Activated T-cell treated with anti-CD3 and anti-CD28 coated beads, Interleukin-2, amount 50 U/mL, for 48 hours (primary cell): ENCODE data around the gene YPEL3.
A peak's percentile ranks its signal among the peaks of the same experiment; 100 is the strongest.
"Not testable (repeated sequence)": the region's sequence is repeated elsewhere in the genome, so short reads cannot be mapped to it uniquely, and the experiment has no call there.

Experiments used
- DNase-seq, 2 experiments: peaks; one replicate each; pipeline ENCODE4 v3.0.0-alpha.2; 2020

YPEL3 gene, protein sequence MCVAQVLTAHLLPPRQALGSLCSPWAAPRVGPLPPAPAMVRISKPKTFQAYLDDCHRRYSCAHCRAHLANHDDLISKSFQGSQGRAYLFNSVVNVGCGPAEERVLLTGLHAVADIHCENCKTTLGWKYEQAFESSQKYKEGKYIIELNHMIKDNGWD

DNA sequence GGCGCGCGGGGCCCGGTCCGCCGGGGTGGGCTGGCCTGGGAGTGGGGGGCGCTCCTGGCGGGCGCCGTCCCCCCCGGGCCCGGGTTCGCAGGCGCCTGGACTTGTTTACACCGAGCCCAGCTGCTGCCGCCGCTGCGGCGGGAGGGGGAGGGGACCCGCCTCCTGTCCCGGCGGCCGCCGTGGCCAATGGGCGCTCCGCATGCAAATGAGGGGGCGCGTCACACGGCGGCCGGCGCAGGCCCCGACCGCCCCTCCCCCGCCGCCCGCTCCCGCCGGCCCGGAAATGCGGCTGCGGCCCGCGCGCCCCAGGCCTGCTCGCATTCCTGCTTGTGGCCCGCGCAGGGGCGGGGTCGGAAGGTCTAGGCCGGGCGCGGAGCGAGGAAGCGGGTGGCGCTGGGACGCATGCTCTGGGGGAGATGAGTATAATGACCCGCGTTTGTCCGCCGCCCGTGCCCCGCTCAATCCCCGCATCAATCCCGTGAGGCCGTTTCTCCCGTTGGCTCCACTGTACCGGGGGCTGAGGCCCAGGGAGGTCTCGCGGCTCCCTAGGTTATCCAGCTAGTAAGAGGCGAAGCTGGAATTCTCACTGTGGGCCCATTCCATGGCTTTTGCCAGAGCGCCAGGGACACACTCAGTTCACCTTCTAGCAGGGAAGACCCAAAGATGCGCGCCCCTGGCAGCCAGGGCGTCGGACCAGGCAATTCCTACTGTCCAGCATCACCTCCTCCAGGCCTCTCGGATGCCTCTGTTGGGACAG is at the start of gene YPEL3:
YPEL3 (minus strand) TSS at position 109 of the 757 bp plus-strand sequence. CDS start 731 bp downstream, outside the sequence.
- DNase-seq = peak; percentile 85 to 90

DNA sequence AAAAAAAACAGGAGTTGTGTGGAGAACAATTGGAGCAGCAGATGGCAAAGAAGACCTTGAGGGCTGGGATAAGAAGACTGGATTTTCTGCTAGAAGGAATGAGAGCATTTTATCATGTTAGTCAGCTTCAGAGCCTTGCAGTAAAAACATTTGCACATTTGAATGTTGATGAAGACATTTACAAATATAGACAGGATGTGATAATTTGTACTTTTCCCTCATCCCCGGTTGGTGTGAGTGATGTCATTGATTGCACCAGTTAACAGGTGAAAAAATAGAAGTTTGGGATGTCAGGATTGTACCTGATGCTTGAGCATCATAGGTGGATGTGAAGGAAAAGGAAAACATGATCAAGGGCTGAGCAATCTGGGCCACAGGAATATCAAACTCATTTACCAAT is 49.6 kb upstream of the YPEL3 start:
- DNase-seq = no peak

DNA sequence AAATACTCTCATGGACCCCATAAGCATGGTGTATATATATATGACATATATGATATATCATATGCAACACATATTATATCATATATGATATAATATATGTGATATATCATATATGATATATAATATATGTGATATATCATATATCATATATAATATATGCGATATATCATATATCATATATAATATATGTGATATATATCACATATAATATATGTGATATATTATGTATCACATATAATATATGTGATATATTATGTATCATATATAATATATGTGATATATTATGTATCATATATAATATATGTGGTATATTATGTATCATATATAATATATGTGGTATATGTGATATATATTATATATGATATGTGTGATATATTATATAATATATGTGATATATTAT is 48.9 kb upstream of the YPEL3 start:
- no peak for DNase-seq

DNA sequence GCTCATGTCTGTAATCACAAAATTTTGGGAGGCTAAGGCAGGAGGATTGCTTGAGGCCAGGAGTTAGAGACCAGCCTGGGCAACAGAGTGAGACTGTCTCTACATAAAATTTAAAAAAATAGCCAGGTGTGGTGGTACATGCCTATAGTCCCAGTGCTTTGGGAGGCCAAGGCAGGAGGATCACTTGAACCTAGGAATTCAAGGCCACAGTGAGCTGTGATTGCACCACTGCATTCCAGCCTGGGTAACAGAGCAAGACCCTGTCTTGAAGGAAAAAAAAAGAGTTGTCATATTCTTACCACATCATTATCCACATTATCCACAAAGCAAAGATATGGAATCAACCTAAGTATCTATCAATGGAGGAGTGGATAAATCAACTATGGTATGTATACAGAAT is 48.0 kb upstream of the YPEL3 start:
- no peak for DNase-seq

DNA sequence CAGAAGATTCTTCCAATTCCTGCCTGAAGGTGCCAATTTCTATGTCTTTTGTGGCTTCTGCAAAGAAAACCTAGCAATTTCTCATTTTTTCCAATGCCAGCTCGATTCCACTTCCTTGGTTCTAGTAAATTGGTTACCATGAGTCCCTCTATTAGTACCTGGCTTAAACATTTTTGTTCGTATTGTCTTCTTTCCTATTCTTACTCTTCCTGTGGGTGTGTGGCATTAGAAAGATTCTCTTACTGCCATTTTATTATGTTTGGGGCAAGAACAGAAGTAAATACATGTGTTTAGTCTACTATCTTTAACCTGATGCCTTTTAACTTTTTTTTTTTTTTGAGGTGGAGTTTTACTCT is 47.3 kb upstream of the YPEL3 start:
- no peak for DNase-seq

DNA sequence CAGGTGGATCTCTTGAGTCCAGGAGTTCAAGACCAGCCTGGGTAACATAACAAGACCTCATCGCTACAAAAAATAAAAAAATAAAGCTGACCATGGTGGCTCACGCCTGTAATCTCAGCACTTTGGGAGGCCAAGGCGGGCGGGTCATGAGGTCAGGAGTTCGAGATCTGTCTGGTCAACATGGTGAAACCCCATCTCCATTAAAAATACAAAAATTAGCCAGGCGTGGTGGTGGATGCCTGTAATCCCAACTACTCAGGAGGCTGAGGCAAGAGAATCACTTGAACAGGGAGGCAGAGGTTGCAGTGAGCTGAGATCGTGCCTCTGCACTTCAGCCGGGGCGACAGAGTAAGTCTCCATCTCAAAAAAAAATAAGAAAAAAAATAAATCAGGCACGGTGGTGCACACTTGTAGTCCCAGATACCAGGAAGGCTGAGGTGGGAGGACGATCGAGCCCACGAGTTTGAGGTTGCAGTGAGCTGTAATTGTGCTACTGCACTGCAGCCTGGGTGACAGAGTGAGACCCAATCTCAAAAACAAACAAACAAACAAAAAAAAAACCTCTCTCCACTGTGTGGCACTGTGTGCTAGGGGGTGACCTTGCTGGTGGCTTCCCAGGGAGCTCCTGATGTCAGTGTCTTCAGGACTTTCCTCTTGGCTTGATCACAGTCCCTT is 46.8 kb upstream of the YPEL3 start:
- no peak for DNase-seq

DNA sequence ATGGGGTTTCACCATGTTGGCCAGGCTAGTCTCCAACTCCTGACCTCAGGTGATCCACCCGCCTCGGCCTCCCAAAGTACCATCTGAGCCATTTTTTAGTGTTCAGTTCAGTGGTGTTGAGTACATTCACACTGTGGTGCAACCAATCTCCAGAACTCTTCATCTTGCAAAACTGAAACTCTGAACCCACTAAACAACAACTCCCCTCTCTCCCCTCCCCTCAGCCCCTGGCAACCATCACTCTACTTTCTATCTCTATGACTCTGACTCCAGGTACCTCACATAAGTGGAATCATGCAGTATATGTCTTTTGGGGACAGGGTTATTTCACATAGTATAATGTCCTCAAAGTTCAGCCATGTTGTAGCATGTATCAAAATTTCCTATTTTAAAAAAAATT is 45.7 kb upstream of the YPEL3 start:
- no peak for DNase-seq

DNA sequence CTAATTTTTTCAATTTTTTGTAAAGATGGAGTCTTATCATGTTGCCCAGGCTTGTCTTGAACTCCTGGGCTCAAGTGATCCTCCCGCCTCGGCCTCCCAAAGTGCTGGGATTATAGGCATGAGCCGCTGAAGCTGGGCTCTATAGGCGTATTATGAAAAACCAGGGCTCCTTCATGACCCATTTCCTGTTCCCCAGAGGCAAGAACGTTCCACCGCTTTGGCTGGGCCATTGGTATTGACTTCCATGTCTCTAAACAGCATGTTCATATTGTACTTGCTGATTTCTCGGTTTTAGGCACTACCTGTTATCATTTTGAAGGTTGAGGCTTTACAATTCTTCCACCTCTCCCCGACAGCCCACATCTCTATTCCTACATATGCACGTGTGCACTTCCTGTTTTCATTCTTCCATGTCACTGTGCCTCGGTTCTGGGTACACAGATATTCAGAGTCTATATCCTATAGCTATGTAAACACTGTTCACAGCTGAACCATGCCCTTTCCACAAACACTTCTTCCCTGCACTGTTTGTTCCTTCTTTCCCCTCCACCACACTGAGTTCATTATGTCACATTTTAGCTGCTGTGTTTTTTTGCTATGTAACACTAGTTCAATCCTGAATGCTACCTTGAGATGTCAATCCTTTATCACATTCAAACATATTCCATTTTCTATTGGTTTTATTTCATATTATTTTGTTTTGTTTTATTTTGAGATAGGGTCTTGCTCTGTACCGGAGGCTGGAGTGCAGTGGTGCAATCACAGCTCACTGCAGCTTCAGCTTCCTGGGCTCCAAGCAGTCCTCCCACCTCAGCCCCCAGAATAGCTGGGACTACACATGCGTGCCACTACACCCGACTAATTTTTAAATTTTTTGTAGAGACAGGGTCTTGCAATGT is 43.8 kb upstream of the YPEL3 start:
- DNase-seq = no peak

DNA sequence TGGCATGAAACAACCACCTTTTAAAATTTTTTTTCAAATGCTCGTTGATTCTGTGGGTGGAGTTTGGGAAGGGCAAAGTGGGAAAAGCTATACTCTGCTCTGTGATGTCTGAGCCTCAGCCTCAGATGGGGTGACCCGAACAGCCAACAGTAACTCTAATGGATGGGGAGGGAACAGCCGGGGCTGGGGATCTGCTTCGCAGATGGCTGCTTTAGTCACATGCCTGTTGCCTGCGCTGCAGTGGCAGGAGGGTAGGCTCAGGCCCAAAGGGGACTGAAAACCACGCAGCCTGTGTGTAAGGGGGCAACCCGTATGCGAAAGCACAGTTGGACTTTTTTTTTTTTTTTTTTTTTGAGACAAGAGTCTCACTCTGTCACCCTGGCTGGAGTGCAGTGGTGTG is 41.9 kb upstream of the YPEL3 start:
- DNase-seq = no peak

DNA sequence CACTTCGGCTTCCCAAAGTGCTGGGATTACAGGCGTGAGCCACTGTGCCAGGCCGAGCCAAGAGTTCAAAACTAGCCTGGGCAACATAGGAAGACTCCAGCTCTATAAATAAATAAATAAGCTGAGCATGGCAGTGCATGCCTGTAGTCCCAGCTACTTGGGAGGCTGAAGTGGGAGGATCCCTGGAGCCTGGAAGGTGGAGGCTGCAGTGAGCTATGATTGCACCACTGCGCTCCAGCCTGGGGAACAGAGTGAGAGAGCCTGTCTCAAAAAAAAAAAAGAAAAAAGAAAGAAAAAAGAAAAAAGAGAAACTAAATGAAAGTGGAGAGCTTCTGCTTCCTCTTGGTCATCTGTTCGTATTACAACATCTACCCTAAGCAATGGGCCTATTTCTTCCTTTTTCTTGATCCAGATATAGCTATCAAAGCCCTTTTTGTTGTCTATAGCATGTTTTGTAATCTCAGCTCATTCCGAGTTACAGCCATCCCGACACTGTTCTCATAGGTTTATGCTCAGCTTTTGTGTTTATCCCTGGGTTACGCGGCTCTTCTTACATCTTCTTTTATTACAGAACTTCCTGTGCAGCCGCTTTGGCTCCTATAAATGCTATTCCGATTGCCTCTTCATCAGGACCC is 41.1 kb upstream of the YPEL3 start:
- DNase-seq = no peak

DNA sequence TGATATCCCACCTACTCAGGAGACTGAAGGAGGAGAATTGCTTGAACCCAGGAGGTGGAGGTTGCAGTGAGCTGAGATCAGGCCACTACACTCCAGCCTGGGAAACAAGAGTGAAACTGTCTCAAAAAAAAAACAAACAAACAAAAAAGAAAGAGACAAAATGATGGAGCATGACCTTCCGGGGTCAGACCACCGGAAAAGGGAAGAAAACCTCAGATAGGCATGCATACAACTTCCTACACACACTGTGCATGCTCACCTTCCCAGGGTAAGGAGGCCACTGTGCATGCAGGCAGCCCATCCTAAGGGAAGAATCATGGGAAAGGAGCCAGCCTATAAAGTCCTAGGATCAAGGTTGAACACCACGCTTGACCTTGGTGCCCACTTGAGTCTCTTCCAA is 36.6 kb upstream of the YPEL3 start:
- DNase-seq = no peak

DNA sequence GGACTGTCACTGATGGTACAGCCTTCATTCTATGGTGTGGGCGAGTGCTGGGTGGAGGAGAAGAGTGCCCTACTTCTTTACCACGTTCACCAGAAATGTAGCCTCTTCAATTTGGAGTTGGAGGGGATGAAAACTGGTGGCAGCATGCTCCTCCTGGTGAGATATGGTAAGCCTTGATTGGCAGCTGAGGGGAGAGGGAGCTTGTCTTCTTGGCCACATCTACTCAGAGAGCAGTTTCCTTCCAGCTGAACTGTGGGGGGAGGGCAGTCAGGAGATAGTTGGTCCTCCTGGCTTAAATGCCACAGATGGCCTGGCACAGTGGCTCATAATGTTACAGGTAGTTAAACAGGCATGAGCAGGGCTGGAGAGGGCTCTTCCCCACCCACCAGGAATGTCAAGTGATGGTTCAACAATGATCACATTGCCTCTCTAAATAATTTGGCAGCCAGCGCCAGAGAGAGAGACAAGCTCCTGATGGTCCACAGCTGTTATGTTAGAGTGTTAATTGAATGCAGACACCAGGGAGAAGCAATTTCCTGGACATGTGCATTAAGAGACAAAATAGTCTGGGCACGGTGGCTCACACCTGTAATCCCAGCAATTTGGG is 36.0 kb upstream of the YPEL3 start:
- DNase-seq = no peak

DNA sequence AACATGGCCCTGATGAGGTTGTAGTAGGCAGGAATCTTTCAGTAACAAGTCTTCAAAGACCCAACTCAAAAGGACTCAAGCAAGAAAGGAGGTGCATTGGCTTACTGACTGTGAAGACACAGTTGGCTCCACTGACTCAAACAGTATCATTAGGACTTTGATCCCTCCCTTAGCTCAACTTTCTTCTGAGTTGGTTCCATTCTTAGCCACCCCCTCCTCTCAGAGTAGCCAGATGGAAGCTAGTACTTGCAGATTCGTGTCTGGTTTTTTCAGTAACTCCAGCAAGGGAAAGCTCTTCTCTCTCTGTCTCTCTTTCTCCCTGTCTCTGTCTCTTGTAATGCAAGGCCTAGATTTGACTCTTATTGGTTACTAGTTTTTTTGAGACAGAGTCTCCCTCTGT is 32.0 kb upstream of the YPEL3 start:
- DNase-seq = no peak

DNA sequence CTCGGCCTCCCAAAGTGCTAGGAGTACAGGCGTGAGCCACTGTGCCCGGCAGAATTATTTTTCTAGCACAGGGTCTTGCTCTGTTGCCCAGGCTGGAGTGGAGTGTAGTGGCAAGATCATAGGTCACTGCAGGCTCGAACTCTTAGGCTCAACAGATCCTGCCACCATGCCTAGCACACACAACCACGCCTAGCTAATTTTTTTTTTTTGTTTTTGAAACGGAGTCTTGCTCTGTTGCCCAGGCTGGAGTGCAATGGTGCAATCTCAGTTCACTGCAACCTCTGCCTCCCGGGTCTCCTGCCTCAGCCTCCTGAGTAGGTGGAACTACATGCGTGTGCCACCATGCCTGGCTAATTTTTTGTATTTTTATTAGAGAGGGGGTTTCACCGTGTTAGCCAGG is 29.7 kb upstream of the YPEL3 start:
- DNase-seq = not testable (repeated sequence)

DNA sequence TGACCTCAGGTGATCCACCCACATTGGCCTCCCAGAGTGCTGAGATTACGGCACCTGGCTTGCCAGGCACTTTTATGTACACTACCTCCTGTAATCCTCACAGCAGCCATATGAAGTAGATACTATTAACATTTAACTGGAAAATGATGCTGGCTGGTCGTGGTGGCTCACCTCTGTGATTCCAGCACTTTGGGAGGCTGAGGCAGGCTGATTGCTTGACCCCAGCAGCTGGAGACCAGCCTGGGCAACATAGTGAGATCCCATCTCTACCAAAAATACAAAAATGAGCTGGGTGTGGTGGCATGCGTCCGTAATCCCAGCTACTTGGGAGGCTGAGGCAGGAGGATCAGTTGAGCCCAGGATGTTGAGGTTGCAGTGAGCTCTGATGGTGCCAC is 29.0 kb upstream of the YPEL3 start:
- DNase-seq = no peak

DNA sequence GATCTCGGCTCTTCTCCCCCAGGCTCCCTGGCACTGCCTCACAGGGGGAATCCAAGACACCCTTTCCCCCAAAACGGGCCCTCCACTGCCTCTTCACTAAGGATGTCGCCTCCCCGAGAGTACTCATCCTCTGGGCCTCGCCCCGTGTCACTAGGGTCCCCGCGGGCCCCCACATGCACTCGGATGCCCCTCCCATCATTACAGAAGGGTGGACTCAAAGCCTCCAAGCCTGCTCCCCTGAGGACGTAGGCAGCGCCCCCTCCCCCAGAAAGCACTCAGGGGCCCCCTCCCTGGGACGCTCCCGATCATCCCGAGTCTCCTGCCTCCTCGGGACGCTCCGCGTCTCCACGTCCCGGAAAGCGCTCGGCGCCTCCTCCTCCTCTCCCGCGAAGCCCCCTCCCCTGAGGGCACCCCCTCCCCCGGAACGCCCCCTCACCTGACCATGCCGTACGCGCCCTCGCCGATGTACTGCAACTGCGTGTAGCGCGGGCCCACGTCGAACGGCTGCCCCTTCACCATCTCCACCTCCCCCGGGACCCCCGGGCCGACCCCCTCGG is 26.7 kb upstream of the YPEL3 start:
- DNase-seq = peak; percentile 40 to 42

DNA sequence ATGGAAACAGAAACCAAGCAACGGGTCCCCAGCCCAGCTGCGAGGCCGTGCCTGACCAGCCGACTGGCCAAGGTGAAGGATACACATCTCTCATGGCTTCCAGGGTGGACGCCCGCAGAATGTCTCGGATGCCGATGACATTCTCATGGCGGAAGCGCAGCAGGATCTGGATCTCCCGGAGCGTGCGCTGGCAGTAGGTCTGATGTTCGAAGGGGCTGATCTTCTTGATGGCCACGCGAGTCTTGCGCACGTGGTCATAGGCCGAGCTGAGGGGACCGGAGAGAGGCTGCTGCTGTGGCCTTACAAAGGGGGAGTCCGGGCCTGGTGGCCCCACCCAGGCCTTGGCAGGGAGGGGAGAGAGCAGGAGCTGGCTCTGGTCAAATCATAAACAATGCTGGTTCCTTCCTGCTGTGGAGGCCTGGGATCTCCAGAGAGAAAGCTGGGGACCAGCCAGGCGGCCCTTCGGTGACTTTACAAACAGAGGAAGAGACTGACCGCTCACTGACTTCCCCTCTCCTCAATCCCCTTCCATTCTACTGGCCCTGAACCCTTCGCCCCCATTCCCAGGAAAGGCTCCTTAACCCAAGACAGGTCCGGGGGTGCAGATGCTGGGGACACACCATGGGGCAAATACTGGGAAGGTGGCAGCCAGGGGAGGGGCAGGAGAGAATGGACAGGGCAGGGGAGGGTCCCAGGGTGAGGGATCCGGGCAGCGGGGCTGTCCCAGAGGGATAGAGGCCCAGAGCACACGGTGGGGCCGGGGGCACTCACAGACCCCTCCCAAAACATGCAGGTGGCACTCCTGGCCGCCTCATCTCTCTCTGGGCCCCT is 25.9 kb upstream of the YPEL3 start:
- no peak for DNase-seq

DNA sequence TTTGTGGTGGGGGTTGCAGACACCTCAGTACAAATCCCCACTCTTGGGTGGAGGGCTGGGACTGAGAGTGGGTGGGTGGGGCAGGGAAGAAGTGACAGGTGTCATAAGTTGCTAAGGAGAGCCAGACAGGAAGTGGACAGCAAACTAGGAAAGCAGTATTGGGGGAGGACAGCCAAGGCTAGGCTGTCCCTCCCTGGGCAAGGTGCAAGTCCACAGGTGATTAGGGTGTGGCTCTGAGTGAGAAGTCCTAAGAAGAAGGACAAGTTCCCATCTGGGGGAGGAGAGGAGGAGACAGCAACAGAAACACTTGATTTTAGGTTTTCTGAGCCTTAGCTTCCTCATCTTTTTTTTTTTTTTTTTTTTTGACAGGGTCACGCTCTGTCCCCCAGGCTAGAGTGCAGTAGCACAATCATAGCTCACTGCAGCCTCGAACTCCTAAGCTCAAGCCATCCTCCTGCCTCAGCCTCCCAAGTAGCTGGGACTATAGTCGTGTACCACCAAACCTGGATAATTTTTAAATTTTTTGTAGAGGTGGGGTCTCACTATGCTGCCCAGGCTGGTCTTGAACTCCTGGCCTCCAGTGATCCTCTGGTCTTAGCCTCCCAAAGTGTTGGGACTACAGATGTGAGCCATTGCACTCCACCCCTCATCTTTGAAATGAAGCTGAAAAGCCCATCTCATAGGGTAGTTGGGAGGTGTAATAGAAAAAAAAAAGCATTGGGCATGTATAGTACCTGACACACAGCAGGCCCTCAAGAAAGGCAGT is 24.5 kb upstream of the YPEL3 start:
- no peak for DNase-seq

DNA sequence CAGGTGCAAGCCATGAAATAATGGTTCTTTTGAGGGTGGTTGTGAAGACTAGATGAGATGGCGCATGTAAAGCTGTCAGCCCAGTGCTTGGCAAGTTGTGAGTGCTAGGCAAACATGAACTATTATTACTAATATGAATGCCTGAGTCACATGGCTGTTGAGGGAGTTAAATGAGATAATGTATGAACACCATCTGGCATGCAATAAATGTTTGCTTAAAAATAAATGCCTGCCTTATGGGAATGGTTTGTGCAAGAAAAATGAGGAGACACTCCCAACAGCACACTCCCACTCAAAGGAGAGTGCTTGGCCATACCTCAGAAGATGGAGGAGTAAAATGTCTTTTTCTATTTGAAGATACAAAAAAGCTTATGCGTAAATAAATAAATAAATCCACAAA is 23.4 kb upstream of the YPEL3 start:
- DNase-seq = no peak

DNA sequence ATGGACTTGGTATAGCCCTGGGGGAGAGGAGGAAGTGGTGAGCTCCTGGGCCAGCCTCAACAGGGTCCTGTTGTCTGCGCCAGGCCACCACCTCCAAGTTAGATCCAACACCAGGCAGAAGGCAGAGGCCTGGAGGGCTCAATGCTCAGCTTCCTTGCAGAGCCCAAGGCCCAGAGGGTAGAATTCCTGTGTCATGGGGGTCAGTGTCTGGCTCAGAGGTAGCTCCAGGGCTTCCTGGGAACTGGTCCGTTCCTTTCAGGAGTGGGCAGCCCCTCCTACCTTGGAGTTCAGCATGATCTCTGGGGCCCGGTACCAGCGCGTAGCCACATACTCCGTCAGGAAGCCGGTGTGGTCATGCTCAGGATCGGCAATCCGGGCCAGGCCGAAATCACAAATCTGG is 21.8 kb upstream of the YPEL3 start:
- no peak for DNase-seq
